Caco-2 (cell line): ENCODE data around the gene SBNO2. TPM values are rescaled to one million over a fixed set of nuclear protein-coding genes. Genes with fewer than 3 reads are reported as not detected.

Experiments used
- BruUV-seq: library from RNA; stranded (reverse); fragments of 400-500 nt; replicated peaks from 2 replicates; lab custom pipeline; 2021; lab: Mats Ljungman, UMichigan
- CTCF ChIA-PET: fragments of 300-600 bp; sonication (Branson Sonifier 250); formaldehyde crosslinking; loops from one replicate; lab custom pipeline; 2022; ENCODE audit warnings: antibody characterized with exemption; lab: Charles Lee
- POLR2A ChIA-PET: fragments of 300-600 bp; sonication (Branson Sonifier 250); formaldehyde crosslinking; loops from one replicate; lab custom pipeline; 2022; ENCODE audit warnings: antibody characterized with exemption; lab: Charles Lee
- DNase-seq, 2 experiments: peaks; one replicate each; pipeline versions ENCODE4 v3.0.0 to v3.0.0-alpha.2; 2020 to 2022
- H3K27me3 ChIP-seq: replicated peaks from 2 replicates; pipeline ENCODE4 v1.6.0; 2011; ENCODE audit warnings: low read length; ENCODE audit not compliant: control insufficient read depth, insufficient read depth
- H3K36me3 ChIP-seq: 2 replicates; pipeline ENCODE4 v1.5.1; 2011; ENCODE audit warnings: low read length; ENCODE audit not compliant: control insufficient read depth, insufficient read depth
- H3K4me1 ChIP-seq: fragments of 250-450 bp; sonication (Bioruptor Pico); 2 replicates; pipeline ENCODE4 v1.5.1; 2020; ENCODE audit warnings: mild to moderate bottlenecking
- H3K4me3 ChIP-seq: 2 replicates; pipeline ENCODE4 v1.5.1; 2011; ENCODE audit warnings: low read depth, mild to moderate bottlenecking, control low read depth, low read length
- H3K9me3 ChIP-seq: fragments of 250-450 bp; sonication (Bioruptor Pico); 2 replicates; pipeline ENCODE4 v1.5.1; 2020; ENCODE audit warnings: mild to moderate bottlenecking, moderate library complexity
- H3K27ac Mint-ChIP-seq: one replicate; pipeline ENCODE4 v1.8.0; 2022; ENCODE audit warnings: mixed read lengths; ENCODE audit not compliant: unreplicated experiment
- H3K27me3 Mint-ChIP-seq: one replicate; pipeline ENCODE4 v1.8.0; 2022; ENCODE audit warnings: mixed read lengths; ENCODE audit not compliant: insufficient read depth, unreplicated experiment
- H3K36me3 Mint-ChIP-seq: one replicate; pipeline ENCODE4 v1.8.0; 2022; ENCODE audit warnings: mild to moderate bottlenecking, mixed read lengths; ENCODE audit not compliant: insufficient read depth, unreplicated experiment
- H3K4me1 Mint-ChIP-seq: one replicate; pipeline ENCODE4 v1.8.0; 2022; ENCODE audit warnings: low read depth, mixed read lengths; ENCODE audit not compliant: unreplicated experiment
- H3K4me3 Mint-ChIP-seq: one replicate; pipeline ENCODE4 v1.8.0; 2022; ENCODE audit warnings: mild to moderate bottlenecking, moderate library complexity, mixed read lengths; ENCODE audit not compliant: unreplicated experiment
- H3K9me3 Mint-ChIP-seq: one replicate; pipeline ENCODE4 v1.8.0; 2022; ENCODE audit warnings: mixed read lengths; ENCODE audit not compliant: unreplicated experiment
- CTCF ChIP-seq, 2 experiments: fragments of 200-600 bp in 1 of 2; IDR thresholded peaks; 1 replicate in 1 of 2; 2 replicates in 1 of 2; pipeline versions ENCODE4 v1.5.1 to v1.8.0; 2011 to 2022; ENCODE audit warnings: antibody characterized with exemption in 1 of 2, control low read depth in 1 of 2, inconsistent platforms in 1 of 2, low read depth in 1 of 2, low read length in 1 of 2, mild to moderate bottlenecking in 1 of 2, moderate library complexity in 1 of 2; ENCODE audit not compliant: insufficient read depth in 1 of 2, severe bottlenecking in 1 of 2, unreplicated experiment in 1 of 2
- intact Hi-C: fragments of 100-400 bp; cut with micrococcal nuclease; formaldehyde crosslinking; loops from one replicate; pipeline ENCODE4 v1.10.0; 2022; ENCODE audit not compliant: unreplicated experiment
- total RNA-seq: library from RNA; stranded (reverse); gene quantifications from 2 replicates; pipeline ENCODE4 v1.2.3, GENCODE V29; 2022

The SBNO2 gene
- total RNA-seq, 1 experiment from 2014 or later = 41.2 TPM

DNA sequence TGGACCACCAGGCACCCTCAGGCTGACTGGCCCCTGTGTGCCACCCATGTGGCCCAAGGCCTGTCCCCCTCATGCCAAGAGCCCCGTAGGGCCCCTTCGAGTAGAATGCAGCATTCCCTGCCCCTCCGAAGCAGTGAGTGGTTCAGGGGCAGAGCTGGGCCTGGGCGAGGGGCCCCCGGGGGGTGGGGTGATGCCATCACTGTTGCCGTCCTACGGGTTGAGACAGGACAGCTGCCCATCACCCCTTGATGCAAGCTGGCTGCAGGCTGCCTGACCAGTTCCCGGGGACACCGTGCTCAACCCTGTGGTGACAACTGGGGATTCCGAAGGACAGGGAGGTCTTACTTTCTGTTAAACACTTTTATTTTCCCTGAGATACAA lies 4.7 kb downstream of the SBNO2 start:
- no peaks in the 10 kb centered on the region for H3K9me3 Mint-ChIP-seq
- H3K36me3 Mint-ChIP-seq = peaks cover 23% of the 10 kb centered on the region
- H3K4me1 Mint-ChIP-seq = peaks cover 9% of the 10 kb centered on the region
- Histone ChIP-seq H3K4me3 (no peak overlapping the region), H3K9me3 (no peaks in the 10 kb centered on the region), H3K27me3 (no peaks in the 10 kb centered on the region), H3K4me1 (0 out of 2 replicates have a peak, but pooled peaks cover 3% of the 10 kb centered on the region), H3K36me3 (no peaks in the 10 kb centered on the region)
- H3K4me3 Mint-ChIP-seq = no peak overlapping the region
- POLR2A ChIA-PET = no interaction called here
- H3K27ac Mint-ChIP-seq = no peak overlapping the region
- TF ChIP-seq CTCF (IDR thresholded peaks at IDR 0.05; ENCODE audit: insufficient read depth in 1 of 2, low read depth in 1 of 2, low read length in 1 of 2, severe bottlenecking in 1 of 2, unreplicated experiment in 1 of 2) = no peak
- no peaks in the 10 kb centered on the region for H3K27me3 Mint-ChIP-seq
- CTCF ChIA-PET = no interaction called here
- intact Hi-C loops = no loop called here
- BruUV-seq = no TSS peak
- no peak for DNase-seq

DNA sequence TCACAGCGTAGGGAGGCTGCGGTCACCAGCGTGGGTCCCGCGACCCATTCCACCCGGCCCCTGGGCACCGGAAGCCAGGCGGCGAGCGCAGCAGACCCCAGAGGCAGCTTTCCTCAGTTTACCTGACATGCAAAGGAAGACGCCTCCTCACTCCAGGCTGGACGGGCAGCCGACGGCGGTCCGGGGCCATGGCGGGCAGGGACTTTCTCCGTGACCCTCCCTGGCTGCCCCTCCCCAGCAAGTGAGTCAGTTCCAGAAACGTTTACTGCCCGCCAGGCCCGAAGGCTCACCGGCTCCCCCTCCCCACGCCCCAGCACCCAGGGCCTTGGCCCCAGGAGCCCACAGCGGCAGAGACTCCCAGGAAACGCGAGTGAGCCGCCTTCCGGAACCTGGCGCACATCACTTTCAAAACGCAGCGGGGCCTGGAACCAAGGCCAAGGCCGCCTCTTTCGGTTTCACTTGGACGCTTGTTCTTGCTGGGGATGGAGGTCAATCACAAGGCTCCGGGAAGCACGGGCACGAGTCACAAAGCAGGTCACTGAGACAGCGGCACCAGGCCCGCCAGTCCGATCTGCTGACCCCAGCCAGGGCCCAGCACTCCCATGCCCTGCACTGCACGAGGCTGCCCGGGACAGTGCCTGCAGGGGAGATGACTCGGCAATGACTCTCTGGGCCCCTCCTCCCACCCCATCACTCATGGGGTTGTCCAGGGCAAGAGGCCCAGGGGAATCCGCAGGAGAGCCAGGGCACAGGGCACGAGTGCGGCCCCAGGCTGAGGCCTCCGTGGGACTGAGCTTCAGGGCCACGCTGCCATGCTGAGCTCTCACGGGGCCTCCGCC lies 5.3 kb downstream of the SBNO2 start:
- Histone ChIP-seq H3K36me3 (no peaks in the 10 kb centered on the region), H3K27me3 (no peaks in the 10 kb centered on the region), H3K4me1 (0 out of 2 replicates have a peak, but pooled peaks cover 3% of the 10 kb centered on the region), H3K9me3 (no peaks in the 10 kb centered on the region), H3K4me3 (no peak overlapping the region)
- Mint-ChIP-seq H3K9me3 (no peaks in the 10 kb centered on the region), H3K36me3 (peaks cover 23% of the 10 kb centered on the region), H3K4me3 (no peak overlapping the region), H3K4me1 (peaks cover 9% of the 10 kb centered on the region), H3K27ac (no peak overlapping the region), H3K27me3 (no peaks in the 10 kb centered on the region)
- DNase-seq = no peak
- no TSS peak for BruUV-seq
- no peak for TF ChIP-seq CTCF (IDR thresholded peaks at IDR 0.05; ENCODE audit: insufficient read depth in 1 of 2, low read depth in 1 of 2, low read length in 1 of 2, severe bottlenecking in 1 of 2, unreplicated experiment in 1 of 2)
- ChIA-PET POLR2A (no interaction called here), CTCF (no interaction called here)
- intact Hi-C loops = no loop called here

DNA sequence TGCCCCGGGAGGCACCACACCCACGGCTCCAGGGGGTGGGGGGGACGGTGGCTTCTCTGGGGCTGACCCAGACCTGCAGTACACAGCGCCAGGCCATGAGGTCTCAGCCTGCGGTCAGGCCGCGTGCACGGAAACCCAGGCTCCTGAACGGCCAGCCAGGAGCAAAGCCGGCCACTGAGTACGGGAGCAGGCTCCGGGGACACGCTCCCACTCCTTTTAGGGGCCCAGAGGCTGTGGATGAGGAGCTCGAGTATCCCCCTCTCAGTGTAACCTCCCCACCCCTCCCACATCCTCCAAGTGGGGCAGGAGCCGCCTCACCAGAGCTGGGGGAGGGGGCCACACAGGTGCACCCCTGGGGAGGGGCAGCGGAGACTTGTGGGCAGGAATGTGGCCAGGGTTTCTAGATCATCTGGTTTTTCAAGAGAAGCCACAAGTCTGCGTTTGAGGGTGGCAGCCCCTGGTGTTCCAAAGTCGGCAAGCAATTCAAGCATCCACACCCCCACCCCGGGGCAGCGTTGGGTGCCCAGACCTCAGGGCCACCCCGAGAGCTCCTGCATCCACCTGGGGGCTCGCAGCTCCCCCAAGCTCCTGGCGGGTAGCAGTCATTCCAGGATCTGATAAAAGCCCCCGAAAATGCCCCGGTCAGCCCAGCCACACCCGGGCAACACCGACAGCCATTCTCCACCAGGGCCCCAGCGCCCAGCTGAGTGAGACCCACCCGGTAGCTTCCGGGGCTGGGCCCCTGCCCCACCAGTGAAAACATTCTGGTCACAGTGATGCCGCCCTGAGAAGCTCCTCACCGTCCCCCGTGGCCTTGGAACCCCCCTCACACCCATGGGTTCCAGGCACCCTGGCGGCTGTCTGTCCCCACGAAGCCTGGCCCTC lies 6.1 kb downstream of the SBNO2 start:
- Histone ChIP-seq H3K9me3 (no peaks in the 10 kb centered on the region), H3K4me3 (no peak overlapping the region), H3K27me3 (no peaks in the 10 kb centered on the region), H3K36me3 (no peaks in the 10 kb centered on the region), H3K4me1 (0 out of 2 replicates have a peak, but pooled peaks cover 3% of the 10 kb centered on the region)
- no peak for TF ChIP-seq CTCF (IDR thresholded peaks at IDR 0.05; ENCODE audit: insufficient read depth in 1 of 2, low read depth in 1 of 2, low read length in 1 of 2, severe bottlenecking in 1 of 2, unreplicated experiment in 1 of 2)
- no peaks in the 10 kb centered on the region for H3K27me3 Mint-ChIP-seq
- no peak for DNase-seq
- no peak overlapping the region for H3K27ac Mint-ChIP-seq
- H3K36me3 Mint-ChIP-seq = peaks cover 17% of the 10 kb centered on the region
- ChIA-PET CTCF (interaction anchor here (0.6 kb wide), 1 partner anchor 98 kb away, joined by 4 read pairs; no protein-coding TSS in a partner anchor), POLR2A (interaction anchor here (0.6 kb wide), 1 partner anchor 85 kb away, joined by 3 read pairs; no protein-coding TSS in a partner anchor)
- H3K9me3 Mint-ChIP-seq = no peaks in the 10 kb centered on the region
- intact Hi-C loops = no loop called here
- no peak overlapping the region for H3K4me3 Mint-ChIP-seq
- no TSS peak for BruUV-seq
- peaks cover 11% of the 10 kb centered on the region for H3K4me1 Mint-ChIP-seq
